T-helper 2 cell treated with Interferon-gamma antibody and Interleukin-4, amounts not matched to agents 5 μg/mL and 100 μg/mL, for 36 hours (primary cell): Measurements from ENCODE around the gene PTPRT.

Experiments
- DNase-seq: peaks from one replicate; pipeline ENCODE4 v3.0.0; 2021; ENCODE audit warnings: low spot score
- H3K27ac Mint-ChIP-seq: one replicate; pipeline ENCODE4 v1.8.0; 2021; ENCODE audit warnings: mild to moderate bottlenecking, mixed read lengths
- H3K27me3 Mint-ChIP-seq: one replicate; pipeline ENCODE4 v1.8.0; 2021; ENCODE audit warnings: low read depth, mixed read lengths
- H3K36me3 Mint-ChIP-seq: one replicate; pipeline ENCODE4 v1.8.0; 2021; ENCODE audit warnings: low read depth, mixed read lengths
- H3K4me1 Mint-ChIP-seq: one replicate; pipeline ENCODE4 v1.8.0; 2021; ENCODE audit warnings: low read depth, mixed read lengths
- H3K4me3 Mint-ChIP-seq: one replicate; pipeline ENCODE4 v1.8.0; 2022; ENCODE audit warnings: mild to moderate bottlenecking, moderate library complexity, mixed read lengths
- H3K9me3 Mint-ChIP-seq: one replicate; pipeline ENCODE4 v1.8.0; 2021; ENCODE audit warnings: mixed read lengths

PTPRT gene

GRCh38 chr20:42650191-42650746 is 539.4 kb downstream of the PTPRT start:
- Mint-ChIP-seq H3K27ac (no peak overlapping the region), H3K27me3 (no peaks in the 10 kb centered on the region), H3K9me3 (peaks cover 20% of the 10 kb centered on the region), H3K4me3 (no peak overlapping the region), H3K36me3 (no peaks in the 10 kb centered on the region), H3K4me1 (no peaks in the 10 kb centered on the region)
- DNase-seq, result no peak

- no peaks in the 10 kb centered on the region for H3K4me1 Mint-ChIP-seq
- H3K9me3 Mint-ChIP-seq, result peaks cover 22% of the 10 kb centered on the region
- DNase-seq, result no peak
- H3K27me3 Mint-ChIP-seq, result no peaks in the 10 kb centered on the region
- no peaks in the 10 kb centered on the region for H3K36me3 Mint-ChIP-seq
- no peak overlapping the region for H3K4me3 Mint-ChIP-seq
- no peak overlapping the region for H3K27ac Mint-ChIP-seq
Measured at GRCh38 chr20:42649748-42650147, 540.0 kb downstream of the PTPRT start.

- H3K27me3 Mint-ChIP-seq, result no peaks in the 10 kb centered on the region
- no peaks in the 10 kb centered on the region for H3K36me3 Mint-ChIP-seq
- H3K4me3 Mint-ChIP-seq, result no peak overlapping the region
- H3K9me3 Mint-ChIP-seq, result peaks cover 27% of the 10 kb centered on the region
- DNase-seq, result no peak
- H3K27ac Mint-ChIP-seq, result no peak overlapping the region
- H3K4me1 Mint-ChIP-seq, result no peaks in the 10 kb centered on the region
Measured at GRCh38 chr20:42646250-42646649, 543.5 kb downstream of the PTPRT start.

GRCh38 chr20:42641886-42642285 is 547.8 kb downstream of the PTPRT start:
- Mint-ChIP-seq H3K4me3 (no peak overlapping the region), H3K27me3 (no peaks in the 10 kb centered on the region), H3K4me1 (no peaks in the 10 kb centered on the region), H3K9me3 (peaks cover 11% of the 10 kb centered on the region), H3K27ac (no peak overlapping the region), H3K36me3 (no peaks in the 10 kb centered on the region)
- DNase-seq, result no peak

- Mint-ChIP-seq H3K27me3 (no peaks in the 10 kb centered on the region), H3K27ac (no peak overlapping the region), H3K36me3 (no peaks in the 10 kb centered on the region), H3K4me3 (no peak overlapping the region), H3K4me1 (no peaks in the 10 kb centered on the region), H3K9me3 (peaks cover 9% of the 10 kb centered on the region)
- DNase-seq, result no peak
Measured at GRCh38 chr20:42639140-42639539, 550.6 kb downstream of the PTPRT start.

- H3K4me1 Mint-ChIP-seq, result no peaks in the 10 kb centered on the region
- no peak overlapping the region for H3K27ac Mint-ChIP-seq
- no peaks in the 10 kb centered on the region for H3K27me3 Mint-ChIP-seq
- no peaks in the 10 kb centered on the region for H3K36me3 Mint-ChIP-seq
- no peaks in the 10 kb centered on the region for H3K9me3 Mint-ChIP-seq
- no peak overlapping the region for H3K4me3 Mint-ChIP-seq
- no peak for DNase-seq
Measured at GRCh38 chr20:42635699-42636411, 553.9 kb downstream of the PTPRT start.

GRCh38 chr20:42634156-42634555 is 555.5 kb downstream of the PTPRT start:
- Mint-ChIP-seq H3K9me3 (no peaks in the 10 kb centered on the region), H3K36me3 (no peaks in the 10 kb centered on the region), H3K4me1 (no peaks in the 10 kb centered on the region), H3K4me3 (no peak overlapping the region), H3K27ac (no peak overlapping the region), H3K27me3 (no peaks in the 10 kb centered on the region)
- DNase-seq, result no peak

- Mint-ChIP-seq H3K9me3 (peaks cover 10% of the 10 kb centered on the region), H3K4me3 (no peak overlapping the region), H3K4me1 (no peaks in the 10 kb centered on the region), H3K27ac (no peak overlapping the region), H3K36me3 (no peaks in the 10 kb centered on the region), H3K27me3 (no peaks in the 10 kb centered on the region)
- no peak for DNase-seq
Measured at GRCh38 chr20:42628683-42629082, 561.0 kb downstream of the PTPRT start.

GRCh38 chr20:42613076-42613475 is 576.6 kb downstream of the PTPRT start:
- Mint-ChIP-seq H3K27ac (no peak overlapping the region), H3K4me1 (no peaks in the 10 kb centered on the region), H3K4me3 (no peak overlapping the region), H3K9me3 (peaks cover 39% of the 10 kb centered on the region), H3K36me3 (no peaks in the 10 kb centered on the region), H3K27me3 (no peaks in the 10 kb centered on the region)
- no peak for DNase-seq

GRCh38 chr20:42611889-42612837 is 577.5 kb downstream of the PTPRT start:
- no peak overlapping the region for H3K4me3 Mint-ChIP-seq
- H3K9me3 Mint-ChIP-seq, result peaks cover 39% of the 10 kb centered on the region
- H3K27ac Mint-ChIP-seq, result no peak overlapping the region
- H3K4me1 Mint-ChIP-seq, result no peaks in the 10 kb centered on the region
- H3K27me3 Mint-ChIP-seq, result no peaks in the 10 kb centered on the region
- H3K36me3 Mint-ChIP-seq, result no peaks in the 10 kb centered on the region
- DNase-seq, result no peak

- no peak for DNase-seq
- Mint-ChIP-seq H3K27ac (no peak overlapping the region), H3K4me3 (no peak overlapping the region), H3K4me1 (no peaks in the 10 kb centered on the region), H3K9me3 (peaks cover 39% of the 10 kb centered on the region), H3K36me3 (no peaks in the 10 kb centered on the region), H3K27me3 (no peaks in the 10 kb centered on the region)
Measured at GRCh38 chr20:42611423-42611822, 578.3 kb downstream of the PTPRT start.

GRCh38 chr20:42610070-42610469 is 579.6 kb downstream of the PTPRT start:
- DNase-seq, result no peak
- Mint-ChIP-seq H3K9me3 (peaks cover 39% of the 10 kb centered on the region), H3K4me3 (no peak overlapping the region), H3K4me1 (no peaks in the 10 kb centered on the region), H3K36me3 (no peaks in the 10 kb centered on the region), H3K27ac (no peak overlapping the region), H3K27me3 (no peaks in the 10 kb centered on the region)

GRCh38 chr20:42609618-42610017 is 580.1 kb downstream of the PTPRT start:
- Mint-ChIP-seq H3K27me3 (no peaks in the 10 kb centered on the region), H3K4me1 (no peaks in the 10 kb centered on the region), H3K36me3 (no peaks in the 10 kb centered on the region), H3K9me3 (peaks cover 38% of the 10 kb centered on the region), H3K27ac (no peak overlapping the region), H3K4me3 (no peak overlapping the region)
- DNase-seq, result no peak
